Esophagus squamous epithelium (tissue), 5 donors: ENCODE data around the gene SIX5. TPM values are rescaled to one million over a fixed set of nuclear protein-coding genes. Genes with fewer than 3 reads are reported as not detected.

Source experiments
- DNase-seq: peaks from one replicate; lab custom pipeline; 2025; lab: John Stamatoyannopoulos, UW
- H3K27ac ChIP-seq, 4 donors: fragments of 200-600 bp; sonication (generic); one replicate each; pipeline ENCODE4 v1.5.1; 2016 to 2019; ENCODE audit warnings: mild to moderate bottlenecking in 1 of 4
- H3K27me3 ChIP-seq, 4 donors: fragments of 200-600 bp; sonication (generic); 1 replicate in 3 of 4; 2 replicates in 1 of 4; pipeline versions ENCODE4 v1.5.1 to v1.6.0; 2017 to 2021; ENCODE audit warnings: antibody characterized with exemption in 1 of 4
- H3K36me3 ChIP-seq, 3 donors: fragments of 200-600 bp; sonication (generic); one replicate each; pipeline ENCODE4 v1.5.1; 2016 to 2019
- H3K4me1 ChIP-seq, 3 donors: fragments of 200-600 bp; sonication (generic); one replicate each; pipeline ENCODE4 v1.5.1; 2017 to 2019
- H3K4me3 ChIP-seq, 4 donors: fragments of 200-600 bp; sonication (generic); 1 replicate in 3 of 4; 2 replicates in 1 of 4; pipeline ENCODE4 v1.5.1; 2016 to 2019; ENCODE audit warnings: mild to moderate bottlenecking in 2 of 4, moderate library complexity in 1 of 4
- H3K9me3 ChIP-seq, 3 donors: fragments of 200-600 bp; sonication (generic); one replicate each; pipeline ENCODE4 v1.5.1; 2016 to 2019
- POLR2A ChIP-seq, 4 donors: fragments of 450-650 bp; IDR thresholded peaks; one replicate each; pipeline ENCODE4 v1.6.1; 2017; ENCODE audit warnings: antibody characterized with exemption in 4 of 4, mild to moderate bottlenecking in 4 of 4, moderate library complexity in 3 of 4
- WGBS, 2 donors: methylation state at CpG; one replicate each; pipeline ENCODE4 v1.1.5; 2018; 5-methylcytosine and 5-hydroxymethylcytosine counted together
- intact Hi-C: fragments of 100-400 bp; cut with DNase I; formaldehyde crosslinking; loops from one replicate; pipeline ENCODE4 v1.15.0; 2022
- total RNA-seq, 4 donors: library from RNA; depleted of rRNA; stranded (reverse); fragments of >200 nt; gene quantifications; one replicate each; pipeline ENCODE4 v1.1.0, GENCODE V29; 2016
- TF ChIP-seq, protein P1 (sequence below), 6 experiments: fragments of 450-650 bp in 4 of 6; fragments of 200-600 bp in 2 of 6; sonication (generic) in 2 of 6; IDR thresholded peaks; one replicate each; pipeline ENCODE4 v1.5.1; 2016 to 2019; ENCODE audit warnings: antibody characterized with exemption in 6 of 6, mild to moderate bottlenecking in 4 of 6, moderate library complexity in 4 of 6
- donor health status: DM: yes; HTN: yes; CAD: no.

The SIX5 gene
- total RNA-seq, 4 donors from 2014 or later = 5.8 to 13.5 (median 10.1) TPM

DNA sequence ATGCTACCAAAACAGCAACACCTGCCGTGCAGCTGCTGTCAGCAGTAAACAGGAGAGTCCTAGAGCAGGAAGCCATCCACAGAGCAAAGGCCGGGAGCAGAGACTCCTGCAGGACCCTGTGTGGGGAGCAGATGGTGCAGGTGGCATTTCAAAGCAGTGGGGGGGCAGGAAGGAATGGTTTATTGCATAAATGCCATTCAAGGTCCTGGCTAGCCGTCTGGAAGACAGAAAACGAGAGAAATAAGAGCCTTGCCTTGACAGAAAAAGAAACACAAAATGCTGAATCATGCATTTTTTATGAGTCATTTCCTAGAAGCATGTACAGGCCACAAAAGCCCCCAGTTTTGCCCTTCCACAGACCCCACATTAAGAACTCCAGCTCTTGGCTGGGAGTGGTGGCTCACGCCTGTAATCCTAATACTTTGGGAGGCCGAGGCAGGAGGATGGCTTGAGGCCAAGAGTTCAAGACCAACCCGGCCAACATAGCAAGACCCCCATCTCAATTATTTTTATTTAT, 40.6 kb upstream of the SIX5 start:
- 18 to 25% methylated on average over 7 of the region's 7 CpGs for WGBS, 2 donors
- Histone ChIP-seq H3K27me3 (peaks cover 0 to 8% (median 0%) of the 10 kb centered on the region in 4 donors), H3K4me3 (no peak overlapping the region), H3K27ac (peak overlapping the region in 3 of 4 donors; percentile 25 to 55 (median 50)), H3K9me3 (no peaks in the 10 kb centered on the region), H3K36me3 (no peaks in the 10 kb centered on the region), H3K4me1 (peaks cover 4 to 37% (median 16%) of the 10 kb centered on the region in 3 donors)
- DNase-seq = no peak
- intact Hi-C loops = no loop called here
- TF ChIP-seq POLR2A (IDR thresholded peaks at IDR 0.05) = no peak
- TF ChIP-seq, protein P1, sequence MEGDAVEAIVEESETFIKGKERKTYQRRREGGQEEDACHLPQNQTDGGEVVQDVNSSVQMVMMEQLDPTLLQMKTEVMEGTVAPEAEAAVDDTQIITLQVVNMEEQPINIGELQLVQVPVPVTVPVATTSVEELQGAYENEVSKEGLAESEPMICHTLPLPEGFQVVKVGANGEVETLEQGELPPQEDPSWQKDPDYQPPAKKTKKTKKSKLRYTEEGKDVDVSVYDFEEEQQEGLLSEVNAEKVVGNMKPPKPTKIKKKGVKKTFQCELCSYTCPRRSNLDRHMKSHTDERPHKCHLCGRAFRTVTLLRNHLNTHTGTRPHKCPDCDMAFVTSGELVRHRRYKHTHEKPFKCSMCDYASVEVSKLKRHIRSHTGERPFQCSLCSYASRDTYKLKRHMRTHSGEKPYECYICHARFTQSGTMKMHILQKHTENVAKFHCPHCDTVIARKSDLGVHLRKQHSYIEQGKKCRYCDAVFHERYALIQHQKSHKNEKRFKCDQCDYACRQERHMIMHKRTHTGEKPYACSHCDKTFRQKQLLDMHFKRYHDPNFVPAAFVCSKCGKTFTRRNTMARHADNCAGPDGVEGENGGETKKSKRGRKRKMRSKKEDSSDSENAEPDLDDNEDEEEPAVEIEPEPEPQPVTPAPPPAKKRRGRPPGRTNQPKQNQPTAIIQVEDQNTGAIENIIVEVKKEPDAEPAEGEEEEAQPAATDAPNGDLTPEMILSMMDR (IDR thresholded peaks at IDR 0.05) = no peak

DNA sequence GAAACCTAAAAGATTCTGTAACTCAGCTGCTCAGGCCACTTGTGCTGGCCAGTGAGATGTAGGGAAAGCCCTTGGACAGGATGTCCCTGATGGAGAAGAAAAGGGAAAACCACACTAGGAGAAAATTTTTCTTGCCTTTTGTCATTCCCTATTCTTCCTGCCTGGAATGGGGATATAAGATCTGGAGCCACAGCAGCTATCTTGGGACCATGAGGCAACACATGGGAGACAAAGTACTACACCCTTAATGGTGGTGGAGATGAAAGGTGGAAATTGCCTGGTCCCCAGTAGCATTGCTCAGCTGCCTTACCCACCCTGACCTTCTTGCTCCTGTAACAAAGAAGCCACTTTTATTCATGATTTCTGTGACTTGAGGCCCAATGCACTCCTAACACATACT, 36.7 kb upstream of the SIX5 start:
- intact Hi-C loops = no loop called here
- H3K9me3 ChIP-seq = no peaks in the 10 kb centered on the region
- TF ChIP-seq POLR2A (IDR thresholded peaks at IDR 0.05) = no peak
- TF ChIP-seq, protein P1 (IDR thresholded peaks at IDR 0.05) = no peak

DNA sequence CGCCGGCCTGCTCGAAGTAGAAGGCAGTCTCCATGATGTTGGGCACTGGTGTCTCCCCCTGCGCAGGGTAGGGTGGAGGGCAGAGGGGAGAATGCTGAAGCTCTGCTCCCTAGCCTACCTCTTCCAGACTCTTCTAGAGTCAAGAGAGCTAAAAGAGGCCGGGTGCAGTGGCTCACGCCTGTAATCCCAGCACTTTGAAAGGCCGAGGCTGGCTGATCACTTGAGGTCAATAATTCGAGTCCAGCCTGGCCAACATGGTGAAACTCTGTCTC, 35.8 kb upstream of the SIX5 start:
- intact Hi-C loops = no loop called here
- no peak overlapping the region for H3K4me3 ChIP-seq
- DNase-seq = no peak
- H3K36me3 ChIP-seq = no peaks in the 10 kb centered on the region
- 83 to 86% methylated on average over 1 of the region's 8 CpGs for WGBS, 2 donors
- H3K9me3 ChIP-seq = no peaks in the 10 kb centered on the region
- peaks cover 5 to 22% (median 15%) of the 10 kb centered on the region in 3 donors for H3K4me1 ChIP-seq
- no peak overlapping the region for H3K27ac ChIP-seq
- H3K27me3 ChIP-seq = no peaks in the 10 kb centered on the region
- no peak for TF ChIP-seq POLR2A (IDR thresholded peaks at IDR 0.05)
- TF ChIP-seq, protein P1 (IDR thresholded peaks at IDR 0.05) = no peak

More for the DNA sequence above, 36.7 kb upstream of the SIX5 start:
- H3K4me3 ChIP-seq = no peak overlapping the region
- no peaks in the 10 kb centered on the region for H3K27me3 ChIP-seq
- peaks cover 0 to 22% (median 14%) of the 10 kb centered on the region in 3 donors for H3K4me1 ChIP-seq
- no peaks in the 10 kb centered on the region for H3K36me3 ChIP-seq
- no peak overlapping the region for H3K27ac ChIP-seq
- no peak for DNase-seq

DNA sequence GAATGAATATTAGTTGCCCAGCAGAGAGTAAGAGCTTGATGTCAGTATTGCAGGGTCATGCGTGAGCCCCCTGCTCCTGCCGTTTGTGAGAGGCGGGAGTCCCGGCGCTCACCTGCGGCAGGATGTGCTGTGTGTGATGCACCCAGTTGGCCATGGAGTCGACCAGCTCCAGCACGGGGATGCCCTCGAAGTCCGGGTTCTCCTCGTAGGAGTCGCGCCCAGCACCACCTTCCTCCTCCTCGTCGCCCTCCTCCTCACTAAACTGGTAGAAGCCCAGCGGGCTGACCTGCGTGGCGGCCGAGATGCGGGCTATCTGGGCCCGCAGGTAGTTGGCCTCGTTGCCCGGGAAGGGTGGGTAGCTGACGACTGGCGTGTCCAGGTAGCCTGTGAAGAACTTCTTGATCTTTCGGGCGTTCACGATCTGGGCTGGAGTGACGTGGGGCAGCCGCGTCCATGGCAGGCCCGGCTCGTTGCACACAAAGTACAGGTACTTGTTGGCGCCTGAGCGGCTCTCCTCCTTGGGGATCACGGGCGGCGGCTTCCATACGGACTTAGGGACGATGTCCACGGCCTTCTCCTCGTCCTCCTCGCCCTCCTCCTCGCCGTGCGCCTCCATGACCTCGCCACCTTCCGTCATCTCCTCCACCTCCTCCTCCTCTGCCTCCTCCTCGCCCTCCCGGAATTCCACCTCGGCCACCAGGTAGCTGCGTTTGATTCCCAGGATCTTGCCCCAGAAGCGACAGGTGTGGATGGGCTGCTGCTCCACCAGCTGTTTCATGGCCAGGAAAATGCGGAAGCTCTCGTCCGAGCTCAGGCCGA, 35.3 kb upstream of the SIX5 start:
- TF ChIP-seq, protein P1 (IDR thresholded peaks at IDR 0.05) = no peak
- TF ChIP-seq POLR2A (IDR thresholded peaks at IDR 0.05) = no peak
- Histone ChIP-seq H3K4me1 (peaks cover 8 to 22% (median 15%) of the 10 kb centered on the region in 3 donors), H3K4me3 (no peak overlapping the region), H3K9me3 (no peaks in the 10 kb centered on the region), H3K27ac (no peak overlapping the region), H3K27me3 (no peaks in the 10 kb centered on the region), H3K36me3 (no peaks in the 10 kb centered on the region)
- WGBS, 2 donors = 87 to 91% methylated on average over 16 to 36 of the region's 57 CpGs
- intact Hi-C loops = no loop called here
- no peak for DNase-seq

DNA sequence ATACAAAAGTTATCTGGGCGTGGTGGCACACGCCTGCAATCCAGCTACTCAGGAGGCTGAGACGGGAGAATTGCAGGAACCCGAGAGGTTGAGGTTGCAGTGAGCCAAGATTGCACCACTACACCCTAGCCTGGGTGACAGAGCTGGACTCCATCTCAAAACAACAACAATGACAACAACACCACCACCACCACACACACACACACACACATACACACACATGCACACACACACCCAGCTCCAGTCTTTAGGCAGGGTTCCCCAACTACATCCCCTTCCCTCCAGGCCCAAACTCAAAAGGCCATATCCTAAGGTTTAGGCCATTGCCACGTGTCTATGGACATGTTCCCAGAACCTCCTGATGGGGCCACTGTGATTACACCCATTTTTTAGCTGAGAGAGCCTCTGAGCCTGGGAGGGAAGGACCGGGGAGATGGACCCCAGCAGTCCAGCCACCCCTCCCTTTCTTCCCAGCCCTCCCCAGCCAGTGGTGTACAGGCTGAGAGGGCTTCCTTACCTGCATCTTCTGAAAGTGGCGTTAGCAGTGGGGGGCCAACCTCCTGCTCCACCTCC, 32.6 kb upstream of the SIX5 start:
- Histone ChIP-seq H3K4me1 (peaks cover 13 to 35% (median 24%) of the 10 kb centered on the region in 3 donors), H3K4me3 (no peak overlapping the region), H3K36me3 (no peaks in the 10 kb centered on the region), H3K27ac (no peak overlapping the region), H3K27me3 (no peaks in the 10 kb centered on the region), H3K9me3 (no peaks in the 10 kb centered on the region)
- no peak for TF ChIP-seq POLR2A (IDR thresholded peaks at IDR 0.05)
- TF ChIP-seq, protein P1 (IDR thresholded peaks at IDR 0.05) = no peak
- 71 to 77% methylated on average over 2 to 7 of the region's 7 CpGs for WGBS, 2 donors
- DNase-seq = no peak
- intact Hi-C loops = no loop called here
